ENCODE data around the gene ARHGAP44.

- TF ChIP-seq POLR2A (conservative IDR thresholded peaks at IDR 0.05) (no peak), ZNF174 (CRISPR knock-in tag; IDR thresholded peaks at IDR 0.05) (no peak), ARID4B (CRISPR knock-in tag; IDR thresholded peaks at IDR 0.05) (no peak), E2F1 (CRISPR knock-in tag; IDR thresholded peaks at IDR 0.05) (no peak)
Measured at GRCh38 chr17:13000561-13000960, 211.3 kb downstream of the ARHGAP44 start.

All from K562 (cell line).